ENCODE measurements around the gene SLC39A7.
"Not testable (repeated sequence)": the region's sequence is repeated elsewhere in the genome, so short reads cannot be mapped to it uniquely, and the experiment has no call there.

Gene SLC39A7

DNA sequence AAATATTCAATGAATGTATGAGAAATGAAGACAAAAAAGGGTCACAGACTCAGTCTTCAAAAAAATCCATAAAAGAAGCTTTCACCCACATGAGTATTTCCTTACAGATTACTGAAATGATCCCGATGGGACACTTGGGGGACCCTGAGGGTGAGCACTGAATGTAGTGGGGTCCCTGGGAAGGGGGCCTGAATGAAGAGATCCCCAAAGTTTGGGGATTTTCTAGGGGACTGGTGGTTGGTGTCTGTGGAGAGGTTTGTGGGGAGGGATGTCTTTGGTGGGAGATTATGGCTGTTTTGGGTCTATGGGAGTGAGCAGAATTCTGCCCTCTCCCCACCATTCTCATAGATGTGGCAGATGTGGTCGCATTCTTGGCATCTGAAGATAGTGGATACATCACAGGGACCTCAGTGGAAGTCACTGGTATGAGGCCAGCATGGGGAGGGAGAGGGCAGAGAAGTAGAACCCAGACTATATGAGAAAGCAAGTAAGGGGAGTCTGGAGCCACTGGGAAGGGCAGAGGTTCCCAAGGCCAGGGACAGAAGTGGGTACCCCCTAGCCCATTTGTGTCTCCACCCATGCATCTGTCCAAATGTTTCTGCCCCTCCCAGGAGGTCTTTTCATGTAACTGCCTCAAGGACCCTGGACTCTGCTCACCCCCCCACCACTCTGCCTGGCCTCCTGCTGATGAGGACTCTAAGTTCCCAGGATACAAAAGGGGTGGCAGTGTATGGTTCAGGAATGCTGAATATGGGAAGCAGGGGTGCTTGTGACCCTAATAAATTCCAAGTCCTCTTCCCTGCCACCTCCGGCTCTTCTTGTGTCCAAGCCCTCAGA, 5.6 kb downstream of the SLC39A7 start:
- FAIRE-seq: no peak

DNA sequence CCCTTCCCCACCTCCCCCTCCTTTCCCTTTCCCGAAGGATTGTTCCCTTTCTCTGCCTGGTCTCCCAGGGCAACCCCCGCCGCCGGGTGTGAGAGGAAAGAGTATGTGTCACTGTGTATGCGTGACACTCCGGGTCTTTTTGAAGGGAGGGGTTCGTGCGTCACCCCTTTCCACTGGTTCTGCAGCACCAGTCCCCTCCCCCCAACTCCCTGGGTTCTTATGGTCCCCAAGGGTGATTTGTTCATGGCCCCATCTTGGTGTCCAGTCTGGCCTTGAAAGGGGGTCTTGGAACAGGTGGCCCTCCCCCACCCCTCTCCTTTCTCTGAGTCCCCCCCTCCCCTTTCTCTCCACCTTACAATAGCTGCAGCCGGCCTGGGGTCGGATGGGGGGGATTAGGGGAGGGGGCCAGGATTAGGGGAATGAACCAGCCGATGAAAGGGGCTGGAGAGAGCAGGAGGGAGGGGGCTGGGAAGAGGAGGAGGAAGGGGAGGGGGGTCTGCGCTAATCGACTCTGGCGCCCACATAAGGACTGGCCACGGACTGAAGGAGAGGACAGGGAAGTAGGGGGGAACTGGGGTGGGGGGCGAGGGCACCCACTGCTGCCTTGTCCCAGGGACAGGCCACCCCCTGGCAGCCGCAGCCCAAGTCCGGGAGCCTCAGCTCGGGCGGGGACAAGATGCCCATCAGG, 6.3 kb downstream of the SLC39A7 start:
- FAIRE-seq: no peak

DNA sequence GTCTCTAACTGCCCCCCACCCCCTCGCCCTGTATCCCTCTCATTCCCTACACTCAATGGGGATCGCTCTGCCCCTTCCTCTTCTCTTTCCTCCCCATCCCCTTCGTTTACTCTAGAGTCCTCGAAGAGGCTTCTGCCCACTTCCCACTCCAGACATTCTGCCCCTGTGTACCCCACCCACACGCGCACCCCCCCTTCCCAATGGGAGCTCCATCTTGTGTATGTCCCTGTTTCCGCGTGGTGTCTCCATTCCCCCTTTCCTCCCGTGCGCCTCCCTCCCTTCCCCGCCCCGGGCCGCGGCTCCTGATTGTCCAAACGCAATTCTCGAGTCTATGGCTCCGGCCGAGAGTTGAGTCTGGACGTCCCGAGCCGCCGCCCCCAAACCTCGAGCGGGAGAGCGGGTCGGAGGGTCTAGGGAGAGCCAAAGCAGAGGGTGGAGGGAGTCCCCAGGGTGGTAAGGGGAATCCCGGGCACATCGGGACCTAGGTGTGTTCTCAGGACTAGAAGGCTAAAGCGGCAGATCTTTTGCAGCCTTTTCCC, 7.0 kb downstream of the SLC39A7 start:
- FAIRE-seq: no peak

DNA sequence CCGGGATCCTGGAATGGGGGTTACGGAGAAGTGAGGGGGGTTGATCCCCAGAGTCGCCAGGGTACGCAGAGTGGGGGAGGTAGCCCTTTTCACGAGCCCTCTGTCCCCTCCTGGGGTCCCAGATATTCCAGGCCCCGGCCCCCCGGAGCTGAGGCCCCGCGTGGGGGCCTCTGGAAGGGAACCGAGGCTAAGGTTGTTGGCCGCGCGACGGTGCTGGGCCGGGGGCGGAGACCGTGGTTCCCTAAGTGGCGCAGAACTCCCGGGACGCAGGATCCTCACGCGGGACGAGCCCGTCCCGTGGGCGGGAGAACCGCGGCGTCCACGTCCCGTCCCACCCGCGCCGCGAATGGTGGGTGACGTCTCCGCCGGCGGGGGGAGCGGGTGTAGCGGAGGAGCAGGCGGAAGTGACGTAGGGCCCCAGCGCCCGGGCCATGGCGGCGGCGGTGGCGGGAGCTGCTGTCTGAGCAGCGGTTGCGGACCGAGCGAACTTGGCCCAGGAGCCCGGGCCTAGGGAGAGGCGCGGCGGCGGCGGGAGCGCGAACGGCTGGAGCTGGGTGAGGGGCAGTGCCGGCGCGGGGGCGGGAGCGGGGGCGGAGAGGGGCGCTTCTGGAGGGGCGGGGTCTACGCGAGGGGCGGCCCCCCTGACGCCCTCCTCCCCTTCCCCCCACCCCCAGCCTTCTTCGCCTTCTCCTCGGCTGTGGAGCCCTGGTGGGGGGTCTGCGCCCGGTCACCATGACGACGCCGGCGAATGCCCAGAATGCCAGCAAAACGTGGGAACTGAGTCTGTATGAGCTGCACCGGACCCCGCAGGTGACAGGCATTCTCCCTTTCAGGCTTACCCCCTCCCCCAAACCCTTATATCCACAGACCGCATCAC, 7.7 kb downstream of the SLC39A7 start, which contains the start of gene RING1:
Gene RING1 (plus strand): TSS at position 410 of the 877 bp plus-strand sequence. CDS start 323 bp downstream, at position 733.
- FAIRE-seq: no peak

DNA sequence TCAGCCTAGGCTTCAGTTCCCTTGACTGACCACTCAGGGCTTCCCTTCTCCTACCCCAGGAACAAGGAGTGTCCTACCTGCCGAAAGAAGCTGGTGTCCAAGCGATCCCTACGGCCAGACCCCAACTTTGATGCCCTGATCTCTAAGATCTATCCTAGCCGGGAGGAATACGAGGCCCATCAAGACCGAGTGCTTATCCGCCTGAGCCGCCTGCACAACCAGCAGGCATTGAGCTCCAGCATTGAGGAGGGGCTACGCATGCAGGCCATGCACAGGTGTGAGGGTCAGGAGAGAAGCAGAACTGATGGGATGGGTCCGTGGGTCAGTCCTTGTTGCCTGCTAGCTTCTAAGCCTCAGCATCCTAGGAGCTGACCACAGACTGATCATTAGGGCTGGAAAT, 9.2 kb downstream of the SLC39A7 start:
- FAIRE-seq: no peak

DNA sequence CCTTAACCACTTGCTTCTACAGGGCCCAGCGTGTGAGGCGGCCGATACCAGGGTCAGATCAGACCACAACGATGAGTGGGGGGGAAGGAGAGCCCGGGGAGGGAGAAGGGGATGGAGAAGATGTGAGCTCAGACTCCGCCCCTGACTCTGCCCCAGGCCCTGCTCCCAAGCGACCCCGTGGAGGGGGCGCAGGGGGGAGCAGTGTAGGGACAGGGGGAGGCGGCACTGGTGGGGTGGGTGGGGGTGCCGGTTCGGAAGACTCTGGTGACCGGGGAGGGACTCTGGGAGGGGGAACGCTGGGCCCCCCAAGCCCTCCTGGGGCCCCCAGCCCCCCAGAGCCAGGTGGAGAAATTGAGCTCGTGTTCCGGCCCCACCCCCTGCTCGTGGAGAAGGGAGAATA, 10.5 kb downstream of the SLC39A7 start:
- no peak for FAIRE-seq

DNA sequence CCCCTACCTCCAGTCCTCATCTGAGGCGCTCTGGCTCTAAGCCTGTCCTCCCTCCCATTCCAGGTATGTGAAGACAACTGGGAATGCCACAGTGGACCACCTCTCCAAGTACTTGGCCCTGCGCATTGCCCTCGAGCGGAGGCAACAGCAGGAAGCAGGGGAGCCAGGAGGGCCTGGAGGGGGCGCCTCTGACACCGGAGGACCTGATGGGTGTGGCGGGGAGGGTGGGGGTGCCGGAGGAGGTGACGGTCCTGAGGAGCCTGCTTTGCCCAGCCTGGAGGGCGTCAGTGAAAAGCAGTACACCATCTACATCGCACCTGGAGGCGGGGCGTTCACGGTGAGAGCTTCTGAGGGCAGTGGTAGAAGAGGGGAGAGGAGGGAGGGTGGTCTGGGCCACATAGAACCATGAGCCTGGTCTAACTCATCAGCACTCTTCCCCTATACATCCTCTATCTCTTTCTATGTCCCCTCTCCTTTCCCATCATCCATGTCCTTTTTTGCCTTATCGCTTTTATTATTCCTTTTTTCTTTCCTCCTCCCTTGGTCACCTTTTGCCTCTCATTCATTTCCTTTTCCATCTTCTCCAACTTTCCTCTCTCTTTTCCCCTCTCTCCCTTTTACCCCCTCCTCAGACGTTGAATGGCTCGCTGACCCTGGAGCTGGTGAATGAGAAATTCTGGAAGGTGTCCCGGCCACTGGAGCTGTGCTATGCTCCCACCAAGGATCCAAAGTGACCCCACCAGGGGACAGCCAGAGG, 11.2 kb downstream of the SLC39A7 start:
- no peak for FAIRE-seq

DNA sequence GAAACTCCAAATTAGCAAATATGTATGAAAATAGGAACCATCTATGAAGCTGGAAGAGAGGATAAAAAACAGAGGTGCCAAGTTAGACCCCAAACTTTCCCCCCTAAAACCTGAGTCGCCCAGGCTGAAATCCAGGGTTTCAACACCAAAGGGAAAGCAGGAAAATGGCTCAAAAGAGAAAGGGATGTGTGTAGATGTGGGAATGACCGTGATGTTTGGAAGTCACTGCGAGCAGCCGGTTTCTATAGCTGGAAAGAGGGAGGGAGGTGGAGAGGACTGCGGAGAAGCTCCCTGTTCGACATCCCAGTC, 12.1 kb downstream of the SLC39A7 start:
- no peak for FAIRE-seq

DNA sequence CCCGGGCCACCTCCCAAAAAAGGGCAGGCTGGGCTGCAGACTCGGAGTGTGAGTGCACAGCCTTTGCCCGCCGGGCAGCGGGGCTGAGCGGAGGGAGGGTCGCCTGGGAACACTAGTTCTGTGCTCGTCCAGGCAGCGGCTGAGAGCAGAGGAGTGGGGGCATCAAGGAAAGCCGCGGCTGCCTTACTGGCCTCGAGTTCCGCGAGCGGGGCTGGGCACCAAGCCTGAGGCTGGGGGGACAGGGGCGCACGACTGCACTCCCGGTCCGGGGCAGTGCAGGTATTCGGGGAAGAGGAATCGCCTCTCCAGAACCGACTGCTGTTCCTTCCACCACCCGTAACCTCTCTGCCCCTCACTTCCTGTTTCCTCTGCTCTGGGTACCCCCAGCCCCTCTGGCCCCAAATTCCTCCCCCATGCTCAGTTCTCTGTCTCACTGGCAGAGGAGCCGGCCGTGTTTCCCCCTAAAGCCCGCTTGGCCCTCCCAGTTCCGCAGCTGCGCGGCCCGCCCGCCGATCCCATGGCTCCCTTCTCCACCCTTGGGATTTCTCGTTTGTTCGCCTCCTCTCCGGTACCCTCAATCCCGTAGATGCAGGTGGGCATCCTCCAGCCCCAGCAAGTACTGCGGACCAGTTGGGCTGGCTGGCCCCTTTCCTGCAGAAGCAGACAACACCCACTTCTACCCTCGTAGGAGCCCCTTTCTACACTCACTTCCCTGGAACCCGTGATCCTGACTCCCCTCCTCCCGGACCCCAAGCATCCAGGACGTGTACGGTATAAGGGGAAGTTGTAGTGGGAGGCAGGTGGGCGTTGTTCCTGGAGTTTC, 12.7 kb downstream of the SLC39A7 start:
- no peak for FAIRE-seq

DNA sequence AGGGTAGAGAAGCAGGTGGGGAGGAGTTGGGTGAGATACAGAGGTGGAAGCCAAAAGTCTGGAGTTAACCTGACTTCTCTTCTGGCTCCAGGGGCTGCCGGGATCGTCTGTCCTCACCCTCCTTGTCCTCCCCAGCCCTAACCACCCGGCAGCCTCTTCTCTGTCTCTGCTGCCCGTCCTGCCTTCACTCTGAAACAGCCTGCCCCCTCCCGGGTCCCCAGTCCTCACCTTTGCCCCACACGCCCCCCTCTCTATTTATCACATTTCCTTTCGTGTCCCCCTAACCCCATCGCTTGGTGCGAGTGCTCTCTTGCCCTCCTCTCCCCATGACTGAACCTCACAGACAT, 13.3 kb downstream of the SLC39A7 start:
- no peak for FAIRE-seq

DNA sequence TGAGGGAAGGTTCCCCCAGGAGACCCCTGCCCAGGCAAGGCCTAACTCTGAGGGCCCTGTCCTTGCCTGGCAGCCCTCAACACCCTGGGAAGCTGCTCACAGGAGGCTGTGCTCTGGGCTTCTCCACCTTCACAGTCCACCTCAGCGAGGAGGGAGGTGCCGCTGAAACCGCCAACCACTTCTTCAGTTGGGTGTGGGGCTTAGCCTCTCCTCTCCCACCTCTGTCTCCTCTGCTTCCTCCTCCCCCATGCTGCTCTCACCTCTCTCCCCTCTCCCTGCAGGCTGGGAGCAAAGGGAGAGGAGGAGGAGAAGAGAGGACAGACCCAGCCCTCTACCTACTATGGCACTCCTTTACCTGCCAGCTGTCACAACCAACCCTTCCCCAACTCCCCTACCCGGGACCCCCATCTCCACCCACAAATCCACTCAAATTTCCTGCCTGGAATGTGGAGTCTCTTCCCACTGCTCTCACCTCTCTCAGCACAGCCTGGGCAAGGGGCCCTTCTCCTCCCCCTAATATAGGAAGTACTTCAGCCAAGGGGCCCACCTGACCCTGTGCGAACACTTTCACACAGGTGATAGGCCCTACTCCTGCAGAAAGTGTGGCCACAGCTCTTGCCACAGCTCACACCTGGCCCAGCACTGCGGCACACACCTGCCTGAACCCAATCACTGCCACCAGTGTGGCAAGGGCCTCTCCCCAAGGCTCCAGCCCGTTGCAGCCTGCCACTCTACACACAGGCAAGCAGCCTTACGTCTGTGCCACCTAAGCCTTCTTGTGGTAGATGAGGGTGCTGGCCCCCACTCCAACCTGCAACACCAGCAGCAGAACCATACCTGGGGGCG, 14.8 kb downstream of the SLC39A7 start:
- FAIRE-seq: no peak

DNA sequence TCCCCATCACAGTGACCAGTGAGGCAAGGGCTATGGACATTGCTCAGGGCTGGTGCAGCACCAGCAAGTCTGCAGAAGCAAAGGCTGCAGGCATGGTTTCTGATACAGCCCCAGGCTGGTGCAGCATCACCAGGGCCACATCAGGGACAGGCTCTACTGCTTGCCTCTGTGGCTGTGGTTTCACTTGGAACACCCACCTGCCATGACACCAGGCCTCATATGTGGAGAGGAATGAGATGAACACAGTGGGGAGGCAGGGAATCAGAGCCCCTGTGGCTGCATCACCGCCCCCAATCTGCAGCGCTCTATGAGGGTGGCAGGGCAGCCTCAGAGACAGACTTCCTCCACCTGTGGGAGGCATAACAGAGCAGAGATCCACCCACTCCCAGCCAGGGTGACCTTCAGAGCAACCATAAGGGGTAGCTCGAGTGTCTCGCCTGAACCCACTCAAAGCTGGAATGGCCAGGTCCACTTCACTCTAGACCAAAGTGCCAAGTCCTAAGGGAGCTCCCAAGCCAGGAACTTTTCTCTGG, 15.5 kb downstream of the SLC39A7 start:
- FAIRE-seq: no peak

DNA sequence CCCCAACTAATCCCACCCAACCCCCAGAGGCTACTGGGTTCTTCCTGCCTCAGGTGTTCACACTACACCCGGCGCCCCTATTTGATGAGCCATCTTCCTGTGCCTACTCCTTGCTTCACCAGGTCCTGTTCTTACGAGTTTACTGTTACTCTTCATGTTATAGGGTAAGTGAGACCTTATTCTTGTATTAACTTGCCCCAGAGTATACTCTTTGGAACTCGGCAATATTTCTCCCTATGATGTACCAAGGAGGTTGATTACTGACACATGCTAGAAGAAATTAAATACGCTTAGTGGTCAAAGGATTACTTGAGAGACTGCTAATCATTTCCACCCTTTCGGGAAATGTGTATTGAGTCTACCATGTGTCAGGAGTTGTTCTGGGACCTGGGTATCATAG, 16.6 kb downstream of the SLC39A7 start:
- FAIRE-seq: no peak

DNA sequence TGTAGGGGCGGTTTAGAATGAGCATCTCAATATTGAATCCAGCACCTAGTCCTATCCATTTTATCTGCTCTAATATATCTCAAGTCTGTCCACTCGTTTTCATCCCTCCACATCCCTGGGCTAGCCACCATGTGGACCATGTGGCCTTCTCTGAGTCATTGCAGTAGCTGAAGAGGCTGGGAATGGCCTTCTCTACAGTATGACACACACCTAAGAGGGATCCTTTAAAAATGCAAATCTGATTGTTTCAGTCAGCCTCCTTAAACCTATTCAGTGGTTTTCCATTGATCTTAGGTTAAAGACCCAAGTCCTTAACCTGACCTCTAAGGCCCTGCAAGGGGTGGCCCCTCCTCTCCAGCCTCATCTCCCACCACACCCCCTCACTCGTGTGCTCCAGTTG, 17.0 kb downstream of the SLC39A7 start:
- no peak for FAIRE-seq

DNA sequence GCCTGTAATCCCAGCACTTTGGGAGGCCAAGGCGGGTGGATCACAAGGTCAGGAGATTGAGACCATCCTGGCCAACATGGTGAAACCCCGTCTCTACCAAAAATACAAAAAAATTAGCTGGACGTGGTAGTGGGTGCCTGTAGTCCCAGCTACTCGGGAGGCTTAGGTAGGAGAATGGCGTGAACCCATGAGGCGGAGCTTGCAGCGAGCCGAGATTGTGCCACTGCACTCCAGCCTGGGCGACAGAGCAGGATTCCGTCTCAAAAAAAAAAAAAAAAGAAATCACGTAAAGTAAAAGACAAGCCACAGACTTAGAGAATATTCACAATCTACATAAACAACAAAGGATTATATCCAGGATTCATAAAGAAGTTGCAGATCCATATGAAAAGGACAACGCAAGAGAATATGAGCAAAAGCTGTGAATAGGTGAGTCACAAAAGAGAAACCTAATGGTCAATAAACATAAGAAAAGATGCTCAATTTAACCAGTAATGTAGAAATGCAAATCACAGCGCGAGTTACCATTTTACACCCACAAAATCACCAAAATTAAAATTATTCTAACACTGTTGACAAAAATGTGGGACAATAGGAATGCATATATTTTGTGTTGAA, 25.9 kb downstream of the SLC39A7 start:
- FAIRE-seq: not testable (repeated sequence)

DNA sequence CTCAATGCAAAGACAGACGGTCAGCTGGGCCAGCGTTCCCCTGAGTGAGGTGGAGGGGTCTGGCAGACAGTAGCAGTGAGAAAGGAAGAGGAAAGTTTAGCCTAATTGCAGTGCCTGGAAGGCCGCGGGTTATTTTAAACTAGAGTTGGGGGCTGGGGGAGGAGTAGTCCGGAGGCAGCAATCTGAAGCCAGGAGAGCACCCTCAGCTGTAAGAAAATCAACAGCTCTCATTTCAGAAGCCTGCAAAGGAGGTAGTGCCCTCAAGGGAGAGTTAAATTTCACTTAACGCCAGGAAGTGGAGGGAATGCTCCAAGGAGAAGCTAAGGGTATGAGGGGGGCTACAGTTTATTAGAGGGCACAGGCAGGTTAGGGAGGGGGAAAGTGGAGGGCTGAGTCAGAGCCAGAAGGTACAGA, 34.6 kb downstream of the SLC39A7 start:
- FAIRE-seq: no peak

DNA sequence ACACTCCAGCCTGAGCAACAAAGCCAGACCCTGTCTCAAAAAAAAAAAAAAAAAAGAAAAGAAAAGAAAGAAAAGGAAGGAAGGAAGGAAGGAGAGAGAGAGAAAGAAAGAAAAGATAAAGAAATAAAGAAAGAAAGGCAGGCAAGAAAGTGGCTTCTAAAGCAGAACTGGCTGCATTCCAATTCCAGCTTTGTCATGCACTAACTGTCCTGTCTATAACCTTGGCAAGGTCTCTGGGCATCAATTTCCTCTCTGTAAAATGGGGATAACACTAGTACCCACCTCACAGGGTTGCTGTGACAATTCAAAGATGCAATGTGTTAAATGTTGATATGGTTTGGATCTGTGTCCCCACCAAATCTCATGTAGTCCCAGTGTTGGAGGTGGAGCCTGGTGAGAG, 35.7 kb downstream of the SLC39A7 start:
- FAIRE-seq: no peak

DNA sequence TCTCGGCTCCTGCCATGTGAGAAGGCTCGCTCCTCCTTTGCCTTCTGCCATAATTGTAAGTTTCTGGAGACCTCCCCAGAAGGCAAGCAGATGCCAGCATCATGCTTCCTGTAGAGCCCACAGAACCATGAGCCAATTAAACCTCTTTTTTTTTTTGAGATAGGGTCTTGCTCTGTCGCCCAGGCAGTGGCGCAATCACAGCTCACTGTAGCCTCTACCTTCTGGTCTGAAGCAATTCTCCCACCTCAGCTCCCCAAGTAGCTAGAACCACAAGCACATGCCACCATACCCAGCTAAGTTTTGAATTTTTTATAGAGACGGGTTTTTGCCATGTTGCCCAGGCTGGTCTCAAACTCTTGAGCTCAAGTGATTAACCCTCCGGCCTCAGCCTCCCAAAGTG, 36.2 kb downstream of the SLC39A7 start:
- no peak for FAIRE-seq

DNA sequence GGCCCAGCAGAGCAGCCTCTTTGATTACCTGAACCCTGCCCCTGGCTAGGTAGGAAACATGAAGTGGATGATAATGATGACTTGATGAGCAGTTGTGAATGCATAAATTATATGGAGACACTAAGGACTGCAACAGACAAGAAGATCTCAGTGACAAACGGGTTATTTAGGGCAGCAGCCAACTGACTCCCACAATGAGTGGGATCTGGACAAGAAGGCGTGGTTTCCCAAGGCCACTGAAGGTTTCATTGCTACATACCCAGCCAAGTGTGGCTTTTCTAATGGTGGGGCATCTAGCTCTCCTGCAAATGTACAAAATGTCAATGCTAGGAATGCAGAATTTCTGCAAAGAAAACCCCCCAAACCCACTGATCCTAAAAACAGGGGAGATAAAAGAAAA, 37.1 kb downstream of the SLC39A7 start:
- FAIRE-seq: no peak

DNA sequence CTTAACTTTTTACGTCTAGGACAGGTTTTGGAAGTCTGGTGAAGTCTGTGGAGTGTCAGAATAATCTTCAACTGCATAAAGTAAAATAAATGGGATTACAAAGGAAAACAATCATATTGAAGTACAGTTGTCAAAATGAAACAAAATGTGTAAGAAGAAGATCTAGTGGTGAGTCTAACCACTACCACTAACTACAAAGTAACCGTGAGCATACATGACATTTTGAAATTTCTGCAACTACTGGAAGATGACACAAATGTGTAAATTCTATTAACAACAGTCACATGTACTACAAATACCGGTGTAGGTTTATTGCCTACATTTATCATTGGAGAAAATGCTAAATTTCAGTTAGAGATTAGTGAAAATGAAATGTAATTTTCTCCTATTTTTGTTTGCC, 41.3 kb downstream of the SLC39A7 start:
- FAIRE-seq: no peak
